Stimulated activated effector memory CD8-positive, alpha-beta T cell treated with anti-CD3 and anti-CD28 coated beads, Interleukin-12 subunit alpha, Interleukin-12 subunit beta, amount 100 ng/mL, for 72 hours (primary cell): ENCODE results near the gene MCAM.

ENCODE experiments used
- ATAC-seq: fragments of 150-1000 bp; cut with Tn5 transposase; 2 replicates; pipeline ENCODE4 v1.10.0; 2021
- DNase-seq, 2 donors: peaks; one replicate each; pipeline ENCODE4 v3.0.0; 2021 to 2022; ENCODE audit warnings: low spot score in 2 of 2
- H3K27ac Mint-ChIP-seq: one replicate; pipeline ENCODE4 v1.8.0; 2022; ENCODE audit warnings: mild to moderate bottlenecking, mixed read lengths
- H3K36me3 Mint-ChIP-seq: one replicate; pipeline ENCODE4 v1.8.0; 2022; ENCODE audit warnings: mild to moderate bottlenecking, mixed read lengths
- H3K4me1 Mint-ChIP-seq: one replicate; pipeline ENCODE4 v1.8.0; 2022; ENCODE audit warnings: mixed read lengths
- H3K4me3 Mint-ChIP-seq: one replicate; pipeline ENCODE4 v1.8.0; 2022; ENCODE audit warnings: mild to moderate bottlenecking, mixed read lengths
- H3K9me3 Mint-ChIP-seq: one replicate; pipeline ENCODE4 v1.8.0; 2022; ENCODE audit warnings: mixed read lengths

MCAM gene

DNA sequence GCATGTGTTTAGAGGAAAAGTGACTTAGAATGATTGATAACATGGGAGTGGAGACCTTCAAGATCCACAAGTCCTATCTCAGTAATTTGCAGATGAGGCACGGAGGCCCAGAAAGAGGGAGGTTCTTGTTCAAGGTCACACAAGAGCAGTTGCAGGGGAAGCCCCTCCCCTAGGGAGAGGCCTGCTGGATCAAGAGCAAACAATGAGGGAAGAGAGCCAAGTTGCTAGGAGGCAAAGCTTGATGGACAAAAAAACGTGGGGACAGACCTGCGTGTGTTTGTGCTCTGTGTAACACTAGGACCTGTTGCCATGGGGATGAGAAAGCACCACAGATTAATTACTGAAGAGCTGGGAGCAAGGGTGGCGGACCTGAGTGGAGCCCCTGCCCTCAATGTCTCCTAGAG lies 35.9 kb upstream of the MCAM start:
- H3K36me3 Mint-ChIP-seq = no peaks in the 10 kb centered on the region
- no peak for ATAC-seq
- no peak overlapping the region for H3K4me3 Mint-ChIP-seq
- H3K27ac Mint-ChIP-seq = no peak overlapping the region
- no peak for DNase-seq
- peaks cover 22% of the 10 kb centered on the region for H3K4me1 Mint-ChIP-seq
- no peaks in the 10 kb centered on the region for H3K9me3 Mint-ChIP-seq

GRCh38 chr11:119351232-119351631 lies 34.3 kb upstream of the MCAM start:
- Mint-ChIP-seq H3K9me3 (no peaks in the 10 kb centered on the region), H3K4me3 (no peak overlapping the region), H3K27ac (peak overlapping the region; percentile 32), H3K36me3 (no peaks in the 10 kb centered on the region), H3K4me1 (peaks cover 9% of the 10 kb centered on the region)
- no peak for ATAC-seq
- no peak for DNase-seq

GRCh38 chr11:119350302-119350701 lies 33.4 kb upstream of the MCAM start:
- DNase-seq (no peak), ATAC-seq (peak; percentile 29)
- Mint-ChIP-seq H3K4me3 (no peak overlapping the region), H3K27ac (peak overlapping the region; percentile 74), H3K4me1 (peaks cover 5% of the 10 kb centered on the region), H3K9me3 (no peaks in the 10 kb centered on the region), H3K36me3 (peaks cover 7% of the 10 kb centered on the region)

GRCh38 chr11:119347940-119348605 lies 31.1 kb upstream of the MCAM start:
- DNase-seq = no peak
- peaks cover 5% of the 10 kb centered on the region for H3K4me1 Mint-ChIP-seq
- H3K36me3 Mint-ChIP-seq = peaks cover 9% of the 10 kb centered on the region
- peak overlapping the region; percentile 63 for H3K27ac Mint-ChIP-seq
- H3K4me3 Mint-ChIP-seq = no peak overlapping the region
- no peak for ATAC-seq
- H3K9me3 Mint-ChIP-seq = no peaks in the 10 kb centered on the region

DNA sequence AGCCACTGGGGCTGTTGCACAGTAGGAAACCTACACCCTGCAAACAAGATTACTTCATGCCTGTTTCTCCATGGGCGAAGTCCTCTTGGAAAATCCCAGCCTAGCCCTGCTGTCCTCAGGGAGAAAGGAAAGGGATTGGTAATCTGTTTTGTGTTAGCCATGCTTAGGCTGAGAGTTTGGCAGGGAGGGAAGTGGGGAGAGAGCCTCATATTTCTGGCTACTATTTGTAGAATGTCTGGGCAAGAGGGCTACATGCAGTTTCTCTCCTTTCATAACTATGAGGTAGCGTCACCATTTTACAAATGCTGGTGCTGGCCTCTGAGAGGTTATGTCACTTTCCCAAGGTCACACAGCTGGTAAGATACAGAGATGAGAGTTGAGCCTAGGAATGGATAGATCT lies 30.3 kb upstream of the MCAM start:
- no peak for ATAC-seq
- Mint-ChIP-seq H3K36me3 (peaks cover 9% of the 10 kb centered on the region), H3K4me1 (peaks cover 5% of the 10 kb centered on the region), H3K4me3 (no peak overlapping the region), H3K9me3 (no peaks in the 10 kb centered on the region), H3K27ac (peak overlapping the region; percentile 63)
- no peak for DNase-seq

DNA sequence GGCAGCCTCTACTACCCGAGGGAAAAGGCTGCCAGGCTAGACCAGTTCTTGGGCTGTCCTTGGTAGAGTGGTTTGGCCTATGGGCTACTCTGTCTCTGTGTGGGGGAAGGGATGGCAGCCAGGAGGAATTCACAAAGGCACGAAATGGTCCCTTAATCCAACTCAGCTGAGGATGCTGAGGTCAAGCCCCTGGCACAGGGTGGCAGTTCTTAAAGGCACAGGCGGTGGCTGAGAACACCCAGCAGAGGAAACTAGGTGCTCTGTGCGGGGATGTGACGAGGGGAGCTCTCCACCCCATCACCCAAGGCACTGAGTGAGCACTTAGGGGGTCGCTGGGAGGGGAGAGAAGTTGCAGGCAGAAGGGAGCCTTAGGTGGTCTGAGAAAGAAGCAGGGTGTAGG lies 29.7 kb upstream of the MCAM start, which contains the start of gene MFRP:
Gene MFRP (minus strand): TSS at position 101 of the 400 bp plus-strand sequence. CDS start 192 bp downstream, outside the sequence.
- H3K36me3 Mint-ChIP-seq = peaks cover 9% of the 10 kb centered on the region
- DNase-seq (no peak), ATAC-seq (no peak)
- H3K4me3 Mint-ChIP-seq = no peak within 1 kb of the TSS
- H3K27ac Mint-ChIP-seq = peak within 1 kb of the TSS; percentile 63
- H3K4me1 Mint-ChIP-seq = peaks cover 5% of the 10 kb centered on the region
- H3K9me3 Mint-ChIP-seq = no peaks in the 10 kb centered on the region

GRCh38 chr11:119345685-119346084 lies 28.8 kb upstream of the MCAM start:
- DNase-seq (no peak), ATAC-seq (no peak)
- no peak overlapping the region for H3K4me3 Mint-ChIP-seq
- peaks cover 9% of the 10 kb centered on the region for H3K36me3 Mint-ChIP-seq
- H3K27ac Mint-ChIP-seq = no peak overlapping the region
- H3K4me1 Mint-ChIP-seq = peaks cover 12% of the 10 kb centered on the region
- H3K9me3 Mint-ChIP-seq = no peaks in the 10 kb centered on the region

DNA sequence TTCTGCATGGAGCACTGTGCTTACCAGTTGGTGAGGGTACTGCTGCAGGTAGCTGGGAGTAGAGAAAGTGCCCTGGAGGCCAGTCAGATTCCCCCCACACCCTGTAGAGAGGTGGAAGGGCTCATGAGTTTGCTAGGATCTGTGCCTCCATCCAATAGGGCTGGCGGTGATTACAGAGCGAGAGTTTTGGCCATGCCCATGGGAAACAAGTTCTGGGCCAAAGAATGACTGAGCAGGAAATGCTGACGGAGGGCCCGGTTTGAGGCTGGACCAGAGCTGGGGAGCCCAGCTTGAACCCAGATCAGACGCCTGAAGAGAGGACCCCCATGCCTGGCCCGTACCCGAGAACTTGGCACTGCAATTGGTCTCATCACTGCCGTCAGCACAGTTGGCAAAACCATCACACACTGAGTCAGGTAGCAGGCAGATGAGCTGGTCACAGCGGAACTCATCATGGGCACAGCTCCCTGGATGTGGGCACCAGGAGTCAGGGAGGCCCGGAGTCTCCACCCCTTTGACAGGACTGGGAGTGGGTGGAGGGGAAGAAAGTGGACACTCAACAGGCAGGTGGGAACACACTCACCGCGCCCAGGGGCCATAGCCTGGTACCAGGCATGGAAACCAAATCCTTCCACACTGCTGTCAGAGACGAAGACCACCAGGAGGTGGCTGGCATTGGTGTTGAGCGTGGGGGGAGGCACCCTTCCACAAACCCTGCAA lies 27.5 kb upstream of the MCAM start:
- no peak overlapping the region for H3K27ac Mint-ChIP-seq
- peaks cover 9% of the 10 kb centered on the region for H3K36me3 Mint-ChIP-seq
- no peak for ATAC-seq
- H3K4me3 Mint-ChIP-seq = no peak overlapping the region
- peaks cover 9% of the 10 kb centered on the region for H3K4me1 Mint-ChIP-seq
- no peaks in the 10 kb centered on the region for H3K9me3 Mint-ChIP-seq
- no peak for DNase-seq

DNA sequence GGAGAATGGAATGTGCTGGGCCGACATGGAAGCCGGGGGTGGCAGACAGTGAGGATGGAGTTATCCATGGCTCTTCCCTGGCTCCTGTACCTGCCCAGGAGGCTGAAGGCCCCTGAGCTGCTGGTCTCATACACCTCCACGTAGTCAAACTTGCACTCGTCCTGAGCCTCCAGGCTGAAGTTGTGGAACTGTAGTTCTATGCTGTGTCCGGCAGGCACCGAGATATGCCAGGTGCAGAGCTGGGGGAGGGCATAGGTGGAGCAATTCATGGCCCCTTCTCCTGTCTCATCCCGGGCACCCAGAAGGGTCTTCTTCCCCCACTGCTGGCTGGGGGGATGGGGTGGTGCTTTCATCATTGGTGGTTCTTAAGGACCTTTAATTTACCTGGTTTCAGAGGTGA lies 26.8 kb upstream of the MCAM start:
- no peak overlapping the region for H3K4me3 Mint-ChIP-seq
- H3K27ac Mint-ChIP-seq = no peak overlapping the region

DNA sequence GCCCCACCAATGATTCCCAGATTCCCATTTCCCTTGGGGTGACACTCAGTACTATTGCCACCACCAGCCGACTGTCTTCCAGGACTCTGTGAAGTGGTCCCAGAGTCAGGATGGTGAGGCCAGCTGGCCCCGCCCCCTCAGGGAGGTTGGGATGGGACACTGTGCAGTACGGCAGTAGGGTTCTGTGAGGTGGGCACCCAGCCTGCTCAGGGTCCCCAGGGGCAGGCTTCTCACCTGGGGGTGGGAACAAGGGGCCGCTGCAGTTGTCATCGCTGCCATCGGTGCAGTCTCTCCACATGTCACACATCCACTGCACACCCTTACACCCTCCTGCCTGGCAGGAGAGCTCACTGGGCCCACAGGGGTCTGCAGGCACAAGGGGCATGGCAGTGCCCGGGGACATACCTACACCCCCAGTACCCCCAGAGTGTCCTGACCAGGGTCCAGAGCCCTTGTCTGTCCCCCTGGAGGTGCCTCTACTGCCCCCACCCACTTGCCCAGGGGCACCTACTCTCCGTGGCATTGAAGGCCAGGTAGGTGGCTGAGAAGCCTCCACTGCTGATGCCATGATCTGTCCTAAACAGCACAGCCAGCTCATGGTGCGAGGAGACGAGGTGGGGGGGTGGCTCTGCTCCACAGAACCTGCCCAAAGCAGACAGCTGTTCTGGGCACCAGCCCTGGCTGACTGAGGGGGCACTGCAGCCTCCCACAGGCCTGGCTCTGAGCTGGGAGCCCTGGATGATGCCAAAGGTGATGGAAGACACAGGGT lies 25.6 kb upstream of the MCAM start:
- H3K36me3 Mint-ChIP-seq = peaks cover 15% of the 10 kb centered on the region
- no peak for ATAC-seq
- no peak overlapping the region for H3K4me3 Mint-ChIP-seq
- no peak overlapping the region for H3K27ac Mint-ChIP-seq
- peaks cover 17% of the 10 kb centered on the region for H3K4me1 Mint-ChIP-seq
- no peak for DNase-seq
- no peaks in the 10 kb centered on the region for H3K9me3 Mint-ChIP-seq

More for the DNA sequence above, 26.8 kb upstream of the MCAM start:
- H3K36me3 Mint-ChIP-seq = peaks cover 9% of the 10 kb centered on the region
- no peak for DNase-seq
- peaks cover 14% of the 10 kb centered on the region for H3K4me1 Mint-ChIP-seq
- ATAC-seq = no peak
- H3K9me3 Mint-ChIP-seq = no peaks in the 10 kb centered on the region

DNA sequence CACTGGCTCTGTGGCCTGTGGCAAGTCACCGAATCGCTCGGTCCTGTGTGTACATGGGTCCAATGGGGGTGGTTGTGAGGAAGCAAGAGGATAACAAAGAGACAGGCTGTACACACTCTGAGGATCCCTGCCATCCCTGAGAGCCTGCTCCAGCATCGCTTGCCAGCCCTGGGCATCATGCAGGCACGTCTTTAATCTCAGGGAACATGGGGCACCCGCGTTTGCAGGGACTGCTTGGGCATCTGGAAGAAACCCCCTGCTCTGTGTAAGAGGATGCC lies 25.0 kb upstream of the MCAM start:
- no peak for ATAC-seq
- no peak overlapping the region for H3K4me3 Mint-ChIP-seq

DNA sequence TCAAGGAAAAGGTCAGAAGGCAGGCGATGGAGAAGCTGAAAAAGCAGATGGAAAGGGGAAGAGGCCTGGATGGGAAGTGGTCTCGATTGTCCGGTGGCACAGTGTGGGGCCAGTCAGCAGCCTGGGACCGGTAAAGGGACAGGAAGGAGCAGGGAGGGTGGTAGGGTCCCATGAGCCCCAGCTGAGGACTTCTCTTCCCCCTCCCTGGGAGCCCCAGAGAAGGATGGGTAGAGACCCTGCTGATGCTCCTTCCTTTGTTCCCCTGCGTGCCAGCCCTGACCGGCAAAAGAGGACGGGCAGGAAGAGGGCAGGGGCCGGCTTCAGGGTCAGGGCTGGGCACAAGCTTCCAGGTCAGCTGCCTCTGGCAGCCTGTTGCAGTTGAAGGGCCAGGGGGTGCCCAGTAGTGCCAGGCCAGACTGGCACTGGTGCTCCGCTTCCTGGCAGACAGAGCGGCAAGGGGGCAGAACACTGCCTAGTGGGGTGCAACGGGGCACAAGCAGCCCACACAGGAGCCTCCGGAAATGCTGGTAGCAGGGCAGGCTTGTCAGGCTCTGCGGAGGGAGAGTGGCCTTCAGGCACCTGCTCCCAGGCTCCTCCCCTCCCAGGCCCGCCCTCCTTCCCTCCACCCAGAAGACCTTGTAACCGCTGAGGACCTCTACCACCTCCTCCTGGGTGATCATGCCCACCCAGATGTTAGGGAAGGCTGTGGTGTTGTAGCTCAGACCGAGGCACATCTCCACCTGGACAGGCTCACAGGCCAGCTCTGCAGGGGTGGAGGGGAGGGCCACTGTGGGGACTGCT lies 24.5 kb upstream of the MCAM start:
- DNase-seq (no peak), ATAC-seq (no peak)
- no peaks in the 10 kb centered on the region for H3K9me3 Mint-ChIP-seq
- H3K36me3 Mint-ChIP-seq = peaks cover 15% of the 10 kb centered on the region
- no peak overlapping the region for H3K4me3 Mint-ChIP-seq
- no peak overlapping the region for H3K27ac Mint-ChIP-seq
- H3K4me1 Mint-ChIP-seq = peaks cover 27% of the 10 kb centered on the region

More for the DNA sequence above, 25.0 kb upstream of the MCAM start:
- H3K27ac Mint-ChIP-seq = no peak overlapping the region
- DNase-seq = no peak
- H3K9me3 Mint-ChIP-seq = no peaks in the 10 kb centered on the region
- H3K4me1 Mint-ChIP-seq = peaks cover 21% of the 10 kb centered on the region
- H3K36me3 Mint-ChIP-seq = peaks cover 15% of the 10 kb centered on the region

- DNase-seq = no peak
- H3K4me3 Mint-ChIP-seq = no peak within 1 kb of the TSS
- no peaks in the 10 kb centered on the region for H3K9me3 Mint-ChIP-seq
- no peak for ATAC-seq
- no peak within 1 kb of the TSS for H3K27ac Mint-ChIP-seq
- peaks cover 35% of the 10 kb centered on the region for H3K4me1 Mint-ChIP-seq
- H3K36me3 Mint-ChIP-seq = peaks cover 16% of the 10 kb centered on the region
Observed at GRCh38 chr11:119340335-119341221, 23.6 kb upstream of the MCAM start, which contains the start of gene C1QTNF5. Gene C1QTNF5, minus strand, starts transcription at chr11:119340883. Its CDS starts 486 bp downstream, at chr11:119340397.

DNA sequence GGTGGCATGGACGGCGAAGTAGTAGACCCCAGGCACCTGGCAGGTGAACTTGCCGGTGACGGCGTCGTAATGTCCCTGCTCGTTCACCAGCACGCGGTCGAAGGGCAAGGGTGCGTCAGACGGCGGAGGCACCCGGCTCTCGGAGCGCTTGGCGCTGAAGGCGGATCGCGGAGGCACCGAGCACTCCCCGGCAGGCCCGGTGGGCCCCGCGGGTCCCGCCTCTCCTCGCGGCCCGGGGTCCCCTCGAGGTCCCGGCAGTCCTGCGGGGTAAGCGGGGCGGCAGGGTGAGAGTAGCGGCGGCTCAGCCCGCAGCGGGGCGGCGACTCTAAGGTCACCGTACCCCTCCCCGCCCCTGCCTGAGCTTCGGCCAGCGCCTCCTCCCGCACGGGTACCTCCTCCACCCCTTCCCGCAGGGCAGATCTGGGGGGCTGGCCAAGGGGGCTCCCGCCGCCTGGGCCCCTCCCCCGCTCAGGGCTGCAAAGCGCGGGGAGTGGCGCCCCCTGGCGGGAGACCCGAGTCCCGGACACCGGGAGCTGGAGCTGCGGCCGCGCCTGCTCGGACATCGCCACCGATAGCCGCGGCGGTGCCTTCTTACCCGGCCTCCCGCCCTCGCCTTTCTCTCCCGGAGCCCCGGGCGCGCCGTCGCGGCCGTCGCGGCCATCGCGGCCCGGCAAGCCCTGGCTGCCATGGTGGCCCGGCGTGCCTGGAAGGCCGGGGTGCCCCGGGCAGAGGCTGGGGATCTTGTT lies 22.8 kb upstream of the MCAM start:
- peak overlapping the region; percentile 48 for H3K4me3 Mint-ChIP-seq
- peaks cover 15% of the 10 kb centered on the region for H3K36me3 Mint-ChIP-seq
- DNase-seq (no peak), ATAC-seq (peak; percentile 3)
- no peaks in the 10 kb centered on the region for H3K9me3 Mint-ChIP-seq
- no peak overlapping the region for H3K27ac Mint-ChIP-seq
- peaks cover 43% of the 10 kb centered on the region for H3K4me1 Mint-ChIP-seq
